A549 (cell line): ENCODE results near the gene PRKAG2. TPM values are rescaled to one million over a fixed set of nuclear protein-coding genes. Genes with fewer than 3 reads are reported as not detected.

Experiments used
- ATAC-seq, 2 experiments: fragments of 200-7000 bp in 1 of 2; fragments of >200 bp in 1 of 2; cut with Nextera tagmentation in 1 of 2; cut with Tn5 transposase in 1 of 2; 3 replicates each; pipeline versions ENCODE4 v1.8.0 to v1.9.1; 2018 to 2020; ENCODE audit warnings: mild to moderate bottlenecking in 1 of 2, moderate library complexity in 1 of 2
- CTCF ChIA-PET: fragments of 300-600 bp; sonication (Branson Sonifier 250); formaldehyde crosslinking; extraction: SDS; loops from one replicate; lab custom pipeline; 2021; ENCODE audit warnings: antibody characterized with exemption, inconsistent platforms; lab: Yijun Ruan, JAX
- POLR2A ChIA-PET: fragments of 350-600 bp; formaldehyde crosslinking; extraction: SDS; loops from one replicate; lab custom pipeline; 2021; ENCODE audit warnings: antibody characterized with exemption, inconsistent platforms; lab: Yijun Ruan, JAX
- DNase-seq, 2 experiments: peaks; one replicate each; pipeline versions ENCODE4 v3.0.0 to v3.0.0-alpha.2; 2011 to 2016; ENCODE audit warnings: low read depth in 1 of 2, low spot score in 1 of 2
- FAIRE-seq: peaks from 2 replicates; lab custom pipeline; 2011; peaks lifted over from hg19 to GRCh38; lab: Jason Lieb, UNC
- H3K27ac ChIP-seq, 2 experiments: fragments of >200 bp; sonication (Bioruptor Twin); formaldehyde crosslinking; 3 replicates each; pipeline ENCODE4 v1.5.1; 2016 to 2017
- H3K4me1 ChIP-seq: fragments of >200 bp; sonication (Bioruptor Twin); formaldehyde crosslinking; 3 replicates; pipeline ENCODE4 v1.6.1; 2016
- H3K4me2 ChIP-seq: fragments of >200 bp; sonication (Bioruptor Twin); formaldehyde crosslinking; 3 replicates; pipeline ENCODE4 v1.6.1; 2016
- H3K4me3 ChIP-seq: fragments of >200 bp; sonication (Bioruptor Twin); formaldehyde crosslinking; 3 replicates; pipeline ENCODE4 v1.5.1; 2016
- H3K9me3 ChIP-seq: fragments of >200 bp; sonication (Bioruptor Twin); formaldehyde crosslinking; 3 replicates; pipeline ENCODE4 v1.6.1; 2016
- CBX2 ChIP-seq: fragments of 200-600 bp; sonication (generic); IDR thresholded peaks from 2 replicates; pipeline ENCODE4 v1.6.1; 2016; ENCODE audit warnings: low read depth, mild to moderate bottlenecking, borderline replicate concordance
- CBX8 ChIP-seq: fragments of 200-600 bp; sonication (generic); IDR thresholded peaks from 2 replicates; pipeline ENCODE4 v1.6.1; 2016
- CEBPB ChIP-seq, 2 experiments: fragments of >200 bp in 1 of 2; sonication (Bioruptor Twin) in 1 of 2; formaldehyde crosslinking in 1 of 2; IDR thresholded peaks; 2 replicates each; pipeline ENCODE4 v1.6.1; 2012 to 2016
- EHMT2 ChIP-seq: fragments of 200-600 bp; sonication (generic); IDR thresholded peaks from 2 replicates; pipeline ENCODE4 v1.6.1; 2016; ENCODE audit warnings: antibody characterized with exemption, low read depth, mild to moderate bottlenecking, moderate library complexity
- EP300 ChIP-seq, 2 experiments: fragments of >200 bp; sonication (Bioruptor Twin); formaldehyde crosslinking; IDR thresholded peaks; 2 replicates in 1 of 2; 3 replicates in 1 of 2; pipeline ENCODE4 v1.6.1; 2016 to 2017
- ESRRA ChIP-seq: fragments of 150-350 bp; IDR thresholded peaks from 2 replicates; pipeline ENCODE4 v1.6.1; 2014; ENCODE audit warnings: mild to moderate bottlenecking, low read length, borderline replicate concordance
- GATA3 ChIP-seq: IDR thresholded peaks from 2 replicates; pipeline ENCODE4 v1.6.1; 2012; ENCODE audit warnings: borderline replicate concordance
- HOXB13 ChIP-seq: fragments of 250-450 bp; sonication (Bioruptor Pico); IDR thresholded peaks from 2 replicates; pipeline ENCODE4 v1.5.0; 2020; ENCODE audit warnings: low read depth, mild to moderate bottlenecking, moderate library complexity
- HOXB5 ChIP-seq: fragments of 250-450 bp; sonication (Bioruptor Pico); IDR thresholded peaks from 2 replicates; pipeline ENCODE4 v1.5.0; 2020; ENCODE audit warnings: mild to moderate bottlenecking, moderate library complexity
- MAFK ChIP-seq: fragments of 450-650 bp; IDR thresholded peaks from 2 replicates; pipeline ENCODE4 v1.6.1; 2014; ENCODE audit not compliant: partially characterized antibody
- NPAS2 ChIP-seq: fragments of 250-450 bp; sonication (Bioruptor Pico); IDR thresholded peaks from 2 replicates; pipeline ENCODE4 v1.8.0; 2022; ENCODE audit warnings: mild to moderate bottlenecking, moderate library complexity, borderline replicate concordance
- PHF8 ChIP-seq: fragments of 200-600 bp; sonication (generic); IDR thresholded peaks from 2 replicates; pipeline ENCODE4 v1.6.1; 2016; ENCODE audit warnings: low read depth, mild to moderate bottlenecking, antibody characterized with exemption, moderate library complexity, borderline replicate concordance
- POLR2A ChIP-seq: IDR thresholded peaks from 2 replicates; pipeline ENCODE4 v1.6.1; 2012; ENCODE audit warnings: mild to moderate bottlenecking, low read length
- RAD21 ChIP-seq, 2 experiments: fragments of >200 bp in 1 of 2; sonication (Bioruptor Twin) in 1 of 2; formaldehyde crosslinking in 1 of 2; IDR thresholded peaks in 1 of 2; conservative IDR thresholded peaks in 1 of 2; 2 replicates in 1 of 2; 3 replicates in 1 of 2; pipeline ENCODE4 v1.6.1; 2012 to 2018; ENCODE audit warnings: inconsistent platforms in 1 of 2
- RFX5 ChIP-seq: fragments of 450-650 bp; IDR thresholded peaks from 2 replicates; pipeline ENCODE4 v1.7.1; 2014; ENCODE audit warnings: antibody characterized with exemption, mild to moderate bottlenecking, moderate library complexity
- RNF2 ChIP-seq: fragments of 200-600 bp; sonication (generic); IDR thresholded peaks from 2 replicates; pipeline ENCODE4 v1.6.1; 2016; ENCODE audit warnings: low read depth, mild to moderate bottlenecking, antibody characterized with exemption, moderate library complexity, borderline replicate concordance
- ZNF302 ChIP-seq: fragments of 250-450 bp; sonication (Bioruptor Pico); IDR thresholded peaks from 2 replicates; pipeline ENCODE4 v1.9.0; 2021; ENCODE audit warnings: inconsistent platforms, mild to moderate bottlenecking, moderate library complexity
- ZSCAN20 ChIP-seq: fragments of 250-450 bp; sonication (Bioruptor Pico); IDR thresholded peaks from 2 replicates; pipeline ENCODE4 v1.8.0; 2022; ENCODE audit warnings: mild to moderate bottlenecking, moderate library complexity
- WGBS: methylation state at CpG from one replicate; pipeline ENCODE4 v1.1.6; 2017; ENCODE audit errors: missing lambda C conversion rate; 5-methylcytosine and 5-hydroxymethylcytosine counted together
- polyA plus RNA-seq, 4 experiments: library from polyadenylated mRNA; depleted of rRNA in 3 of 4; stranded (reverse); fragments of >200 nt; fragmentation: RNase III in 1 of 4; extraction: RNeasy Plus Mini Kit Qiagen cat#74134 plus additional on column Dnase treatment in 1 of 4; gene quantifications; 2 replicates in 3 of 4; 3 replicates in 1 of 4; pipeline ENCODE4 v1.2.3, GENCODE V29; 2011 to 2017
- TF ChIP-seq, protein P1 (sequence below): fragments of 450-650 bp; IDR thresholded peaks from 2 replicates; pipeline ENCODE4 v1.6.1; 2014; ENCODE audit warnings: antibody characterized with exemption
- TF ChIP-seq, protein P2 (sequence below): IDR thresholded peaks from 2 replicates; pipeline ENCODE4 v1.6.1; 2012
- TF ChIP-seq, protein P3 (sequence below): fragments of >200 bp; sonication (Bioruptor Twin); formaldehyde crosslinking; IDR thresholded peaks from 3 replicates; pipeline ENCODE4 v1.5.1; 2016

PRKAG2 gene
- polyA plus RNA-seq, 2 of the 4 experiments (the other 2 are of a cell fraction): 26.5 to 31.7 TPM

DNA sequence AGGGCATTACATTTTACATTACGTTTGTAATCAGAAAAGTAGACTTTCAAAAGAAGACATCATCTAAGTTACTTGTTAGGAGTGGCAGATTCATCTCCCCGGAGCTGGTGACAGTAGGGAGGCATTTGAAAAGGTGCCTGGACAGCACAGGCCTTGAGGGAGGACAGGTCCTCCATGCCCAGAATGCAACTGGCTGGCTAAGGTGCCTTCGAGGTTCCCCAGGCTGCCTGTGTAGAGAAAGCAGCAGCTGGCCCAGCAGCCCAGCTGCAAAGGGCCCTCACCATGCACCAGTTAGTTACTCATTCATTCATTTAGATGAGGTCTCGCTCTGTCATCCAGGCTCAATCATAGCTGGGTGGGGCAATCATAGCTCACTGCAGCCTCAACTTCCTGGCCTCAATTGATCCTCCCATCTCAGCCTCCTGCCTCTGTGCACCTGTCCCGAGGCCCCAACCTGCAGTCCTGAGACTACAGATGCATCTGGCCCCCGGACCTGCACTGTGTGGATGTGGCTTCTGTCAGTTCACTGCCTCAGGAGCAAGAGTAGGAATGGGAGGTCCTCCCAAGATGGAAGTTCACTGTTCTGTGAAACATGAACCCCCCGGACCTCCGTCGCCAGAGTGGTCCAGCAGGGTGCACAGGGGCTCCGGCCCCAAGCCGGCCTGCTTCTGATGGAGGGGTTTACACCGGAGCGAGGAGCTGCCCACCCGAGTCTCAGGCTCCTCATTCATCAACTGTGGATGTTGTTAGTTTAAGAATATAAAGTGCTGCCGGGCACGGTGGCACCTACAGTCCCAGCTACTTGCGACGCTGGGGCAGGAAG, 36.6 kb downstream of the PRKAG2 start:
- ATAC-seq (no peak), DNase-seq (no peak), FAIRE-seq (no peak)
- ChIA-PET CTCF (interaction anchor here (1.2 to 2.0 kb wide), 2 partner anchors 58 to 270 kb away, joined by 3 to 19 read pairs; no protein-coding TSS in a partner anchor), POLR2A (no interaction called here)
- TF ChIP-seq ZSCAN20 (CRISPR knock-in tag) (no peak), RFX5 (no peak), PHF8 (no peak), RAD21 (conservative IDR thresholded peaks at IDR 0.05 in 1 of 2, IDR thresholded peaks at IDR 0.05 in 1 of 2) (no peak), CBX8 (no peak), MAFK (no peak), GATA3 (no peak), HOXB13 (CRISPR knock-in tag) (no peak), POLR2A (no peak), CBX2 (no peak), RNF2 (no peak), HOXB5 (CRISPR knock-in tag) (no peak), NPAS2 (CRISPR knock-in tag) (no peak), CEBPB (IDR thresholded peaks at IDR 0.05) (no peak), EHMT2 (no peak), ZNF302 (CRISPR knock-in tag) (no peak), EP300 (IDR thresholded peaks at IDR 0.05) (no peak)
- TF ChIP-seq, protein P1, sequence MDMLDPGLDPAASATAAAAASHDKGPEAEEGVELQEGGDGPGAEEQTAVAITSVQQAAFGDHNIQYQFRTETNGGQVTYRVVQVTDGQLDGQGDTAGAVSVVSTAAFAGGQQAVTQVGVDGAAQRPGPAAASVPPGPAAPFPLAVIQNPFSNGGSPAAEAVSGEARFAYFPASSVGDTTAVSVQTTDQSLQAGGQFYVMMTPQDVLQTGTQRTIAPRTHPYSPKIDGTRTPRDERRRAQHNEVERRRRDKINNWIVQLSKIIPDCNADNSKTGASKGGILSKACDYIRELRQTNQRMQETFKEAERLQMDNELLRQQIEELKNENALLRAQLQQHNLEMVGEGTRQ: no peak
- TF ChIP-seq, protein P2, sequence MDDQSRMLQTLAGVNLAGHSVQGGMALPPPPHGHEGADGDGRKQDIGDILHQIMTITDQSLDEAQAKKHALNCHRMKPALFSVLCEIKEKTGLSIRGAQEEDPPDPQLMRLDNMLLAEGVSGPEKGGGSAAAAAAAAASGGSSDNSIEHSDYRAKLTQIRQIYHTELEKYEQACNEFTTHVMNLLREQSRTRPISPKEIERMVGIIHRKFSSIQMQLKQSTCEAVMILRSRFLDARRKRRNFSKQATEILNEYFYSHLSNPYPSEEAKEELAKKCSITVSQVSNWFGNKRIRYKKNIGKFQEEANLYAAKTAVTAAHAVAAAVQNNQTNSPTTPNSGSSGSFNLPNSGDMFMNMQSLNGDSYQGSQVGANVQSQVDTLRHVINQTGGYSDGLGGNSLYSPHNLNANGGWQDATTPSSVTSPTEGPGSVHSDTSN: no peak
- 65% methylated on average over 15 of the region's 18 CpGs for WGBS
- peaks cover 18% of the 10 kb centered on the region for H3K4me1 ChIP-seq
- H3K27ac ChIP-seq: no peak overlapping the region
- no peak overlapping the region for H3K4me2 ChIP-seq
- H3K4me3 ChIP-seq: no peak overlapping the region
- H3K9me3 ChIP-seq: no peaks in the 10 kb centered on the region

DNA sequence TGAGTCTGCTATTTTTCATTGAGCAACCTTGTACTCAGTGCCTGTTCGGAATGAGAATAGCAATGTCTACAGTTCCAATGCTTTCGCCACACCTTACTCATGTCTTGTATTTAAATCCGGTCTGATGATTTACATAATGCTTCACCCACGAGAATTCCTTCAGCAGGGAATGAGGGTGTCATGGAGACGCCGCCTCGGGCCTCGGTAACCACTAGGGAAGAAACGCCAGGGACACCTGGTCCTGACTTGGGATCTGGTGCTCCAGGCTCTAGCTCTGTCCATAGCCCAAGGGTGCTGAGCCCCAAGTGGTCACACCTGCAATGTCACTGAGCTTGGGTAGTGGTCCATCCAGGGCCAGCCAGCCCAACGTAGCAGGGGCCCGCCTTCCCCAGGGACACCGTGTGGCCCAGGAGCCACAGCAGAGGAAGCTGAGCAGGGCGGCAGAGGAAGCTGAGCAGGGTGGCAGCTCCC, 37.4 kb downstream of the PRKAG2 start:
- ChIA-PET POLR2A (no interaction called here), CTCF (interaction anchor here (1.2 to 2.0 kb wide), 2 partner anchors 57 to 270 kb away, joined by 3 to 19 read pairs; no protein-coding TSS in a partner anchor)
- no peak overlapping the region for H3K4me2 ChIP-seq
- DNase-seq (no peak), FAIRE-seq (no peak)
- no peaks in the 10 kb centered on the region for H3K9me3 ChIP-seq
- H3K4me1 ChIP-seq: peaks cover 11% of the 10 kb centered on the region
- no peak overlapping the region for H3K4me3 ChIP-seq
- WGBS: 75% methylated on average over 9 of the region's 13 CpGs
- TF ChIP-seq, protein P3, sequence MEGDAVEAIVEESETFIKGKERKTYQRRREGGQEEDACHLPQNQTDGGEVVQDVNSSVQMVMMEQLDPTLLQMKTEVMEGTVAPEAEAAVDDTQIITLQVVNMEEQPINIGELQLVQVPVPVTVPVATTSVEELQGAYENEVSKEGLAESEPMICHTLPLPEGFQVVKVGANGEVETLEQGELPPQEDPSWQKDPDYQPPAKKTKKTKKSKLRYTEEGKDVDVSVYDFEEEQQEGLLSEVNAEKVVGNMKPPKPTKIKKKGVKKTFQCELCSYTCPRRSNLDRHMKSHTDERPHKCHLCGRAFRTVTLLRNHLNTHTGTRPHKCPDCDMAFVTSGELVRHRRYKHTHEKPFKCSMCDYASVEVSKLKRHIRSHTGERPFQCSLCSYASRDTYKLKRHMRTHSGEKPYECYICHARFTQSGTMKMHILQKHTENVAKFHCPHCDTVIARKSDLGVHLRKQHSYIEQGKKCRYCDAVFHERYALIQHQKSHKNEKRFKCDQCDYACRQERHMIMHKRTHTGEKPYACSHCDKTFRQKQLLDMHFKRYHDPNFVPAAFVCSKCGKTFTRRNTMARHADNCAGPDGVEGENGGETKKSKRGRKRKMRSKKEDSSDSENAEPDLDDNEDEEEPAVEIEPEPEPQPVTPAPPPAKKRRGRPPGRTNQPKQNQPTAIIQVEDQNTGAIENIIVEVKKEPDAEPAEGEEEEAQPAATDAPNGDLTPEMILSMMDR: no peak
- TF ChIP-seq ESRRA: no peak
- TF ChIP-seq, all 56 proteins: peak for 0
- H3K27ac ChIP-seq: no peak overlapping the region
- ATAC-seq: no peak
